SK-N-SH treated with all-trans-retinoic acid at 6 μM for 48 hours (cell line): ENCODE results near the gene ESPNL.

ENCODE experiments used
- ATAC-seq: fragments of 200-7000 bp; cut with Tn5 transposase; 3 replicates; pipeline ENCODE4 v1.9.1; 2020; ENCODE audit warnings: mild to moderate bottlenecking, moderate library complexity
- ARNTL ChIP-seq: fragments of 450-650 bp; formaldehyde crosslinking; IDR thresholded peaks from 2 replicates; pipeline ENCODE4 v1.5.0; 2020; ENCODE audit warnings: low read depth, mild to moderate bottlenecking, moderate library complexity, borderline replicate concordance
- BACH2 ChIP-seq: fragments of 250-450 bp; sonication (Bioruptor Pico); IDR thresholded peaks from 2 replicates; pipeline ENCODE4 v1.9.0; 2021; ENCODE audit warnings: mild to moderate bottlenecking, borderline replicate concordance
- CSDC2 ChIP-seq: fragments of 250-450 bp; sonication (Bioruptor Pico); IDR thresholded peaks from 2 replicates; pipeline ENCODE4 v1.5.0; 2020; ENCODE audit warnings: mild to moderate bottlenecking, moderate library complexity
- GLIS3 ChIP-seq: fragments of 250-450 bp; sonication (Bioruptor Pico); IDR thresholded peaks from 2 replicates; pipeline ENCODE4 v1.5.0; 2020; ENCODE audit warnings: mild to moderate bottlenecking, moderate library complexity
- ISL1 ChIP-seq: fragments of 250-450 bp; sonication (Bioruptor Pico); IDR thresholded peaks from 2 replicates; pipeline ENCODE4 v2.1.2; 2022; ENCODE audit warnings: mild to moderate bottlenecking, moderate library complexity
- OSR1 ChIP-seq: fragments of 250-450 bp; sonication (Bioruptor Pico); IDR thresholded peaks from 2 replicates; pipeline ENCODE4 v1.8.0; 2022; ENCODE audit warnings: moderate library complexity, mild to moderate bottlenecking, inconsistent platforms
- PPARA ChIP-seq: fragments of 250-450 bp; sonication (Bioruptor Pico); IDR thresholded peaks from 2 replicates; pipeline ENCODE4 v1.5.0; 2020; ENCODE audit warnings: mild to moderate bottlenecking, borderline replicate concordance
- RARB ChIP-seq: fragments of 250-450 bp; sonication (Bioruptor Pico); IDR thresholded peaks from 2 replicates; pipeline ENCODE4 v1.8.0; 2021; ENCODE audit warnings: mild to moderate bottlenecking, moderate library complexity
- SNAI2 ChIP-seq: fragments of 250-450 bp; sonication (Bioruptor Pico); IDR thresholded peaks from 2 replicates; pipeline ENCODE4 v1.5.0; 2020; ENCODE audit warnings: mild to moderate bottlenecking, moderate library complexity
- TCF4 ChIP-seq: fragments of 250-450 bp; sonication (Bioruptor Pico); IDR thresholded peaks from 2 replicates; pipeline ENCODE4 v1.8.0; 2021; ENCODE audit warnings: mild to moderate bottlenecking, moderate library complexity, borderline replicate concordance
- TOX ChIP-seq: fragments of 250-450 bp; sonication (Bioruptor Pico); IDR thresholded peaks from 2 replicates; pipeline ENCODE4 v1.8.0; 2021; ENCODE audit warnings: mild to moderate bottlenecking, moderate library complexity, borderline replicate concordance
- ZC3H10 ChIP-seq: fragments of 250-450 bp; sonication (Bioruptor Pico); IDR thresholded peaks from 2 replicates; pipeline ENCODE4 v1.5.1; 2021; ENCODE audit warnings: mild to moderate bottlenecking, moderate library complexity
- ZFP3 ChIP-seq: fragments of 250-450 bp; sonication (Bioruptor Pico); IDR thresholded peaks from 2 replicates; pipeline ENCODE4 v1.5.0; 2020; ENCODE audit warnings: mild to moderate bottlenecking, moderate library complexity
- ZFP30 ChIP-seq: fragments of 450-650 bp; formaldehyde crosslinking; IDR thresholded peaks from 2 replicates; pipeline ENCODE4 v1.5.0; 2022; ENCODE audit warnings: mild to moderate bottlenecking, moderate library complexity
- ZNF565 ChIP-seq: fragments of 450-650 bp; formaldehyde crosslinking; conservative IDR thresholded peaks from 2 replicates; pipeline ENCODE4 v1.5.0; 2020; ENCODE audit warnings: low read depth, mild to moderate bottlenecking, moderate library complexity
- ZNF70 ChIP-seq: fragments of 450-650 bp; formaldehyde crosslinking; IDR thresholded peaks from 2 replicates; pipeline ENCODE4 v1.5.0; 2020; ENCODE audit warnings: mild to moderate bottlenecking, moderate library complexity
- ZNF8 ChIP-seq: fragments of 450-650 bp; formaldehyde crosslinking; IDR thresholded peaks from 2 replicates; pipeline ENCODE4 v1.5.0; 2020; ENCODE audit warnings: mild to moderate bottlenecking, moderate library complexity
- TF ChIP-seq, protein P1 (sequence below): fragments of 250-450 bp; sonication (Bioruptor Pico); IDR thresholded peaks from 2 replicates; pipeline ENCODE4 v1.8.0; 2021; ENCODE audit warnings: low read depth, mild to moderate bottlenecking, moderate library complexity, borderline replicate concordance
- TF ChIP-seq, protein P2 (sequence below): fragments of 250-450 bp; sonication (Bioruptor Pico); IDR thresholded peaks from 2 replicates; pipeline ENCODE4 v1.5.0; 2020; ENCODE audit warnings: mild to moderate bottlenecking, moderate library complexity
- TF ChIP-seq, protein P3 (sequence below): fragments of 250-450 bp; sonication (Bioruptor Pico); IDR thresholded peaks from 2 replicates; pipeline ENCODE4 v1.5.1; 2021; ENCODE audit warnings: mild to moderate bottlenecking, moderate library complexity
- TF ChIP-seq, protein P4 (sequence below): fragments of 250-450 bp; sonication (Bioruptor Pico); IDR thresholded peaks from 2 replicates; pipeline ENCODE4 v1.8.0; 2020; ENCODE audit warnings: mild to moderate bottlenecking, moderate library complexity, borderline replicate concordance
- TF ChIP-seq, protein P5 (sequence below): fragments of 250-450 bp; sonication (Bioruptor Pico); IDR thresholded peaks from 2 replicates; pipeline ENCODE4 v1.5.1; 2020; ENCODE audit warnings: low read depth, mild to moderate bottlenecking, moderate library complexity

Gene ESPNL

DNA sequence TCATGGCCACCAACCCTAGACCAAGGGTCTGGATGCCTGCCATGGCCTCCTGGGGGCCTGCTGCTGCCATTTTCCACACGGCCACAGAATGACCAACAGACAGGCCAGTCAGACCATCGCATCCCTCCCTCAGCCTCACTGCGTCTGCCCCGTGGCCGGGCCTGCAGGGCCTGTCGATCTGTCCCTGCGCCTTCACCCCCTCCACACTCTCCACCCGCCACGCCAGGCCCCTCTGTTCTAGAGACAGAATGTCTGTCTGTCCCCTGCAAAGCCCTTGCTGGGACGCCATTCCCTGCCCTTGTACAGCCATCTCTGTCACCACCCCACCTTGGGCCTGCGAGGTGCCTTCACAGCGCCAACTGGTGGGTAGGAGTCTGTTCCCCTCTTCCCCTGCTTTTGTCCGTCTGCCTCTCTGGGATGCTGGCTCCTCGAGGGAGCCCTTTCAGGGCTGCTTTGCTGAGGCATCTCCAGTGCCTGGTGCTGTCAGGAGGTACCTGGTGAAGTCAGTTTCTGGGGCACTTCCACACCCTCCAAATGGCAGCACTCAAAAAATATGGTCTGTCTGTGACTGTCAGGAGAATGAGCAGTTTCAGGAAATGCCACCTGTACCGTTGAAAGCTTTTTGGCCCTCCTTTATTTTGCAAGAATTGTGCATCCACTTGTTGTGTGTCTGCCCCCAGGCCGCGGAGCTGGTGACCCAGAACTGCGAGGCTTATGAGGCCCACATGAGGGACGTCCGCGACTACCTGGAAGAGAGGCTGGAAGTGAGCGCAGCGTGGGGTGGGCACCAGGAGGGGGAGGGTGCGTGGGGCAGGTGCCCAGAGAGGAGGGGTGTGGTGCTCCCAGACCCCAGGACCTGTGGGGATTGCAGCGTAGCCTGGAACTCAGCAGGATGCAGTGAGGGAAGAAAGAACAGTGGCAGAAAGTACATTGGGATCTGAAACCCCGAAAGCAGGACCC is 6.7 kb upstream of the ESPNL start:
- TF ChIP-seq OSR1 = no peak
- TF ChIP-seq, all 23 proteins: peak for 0
- no peak for ATAC-seq

DNA sequence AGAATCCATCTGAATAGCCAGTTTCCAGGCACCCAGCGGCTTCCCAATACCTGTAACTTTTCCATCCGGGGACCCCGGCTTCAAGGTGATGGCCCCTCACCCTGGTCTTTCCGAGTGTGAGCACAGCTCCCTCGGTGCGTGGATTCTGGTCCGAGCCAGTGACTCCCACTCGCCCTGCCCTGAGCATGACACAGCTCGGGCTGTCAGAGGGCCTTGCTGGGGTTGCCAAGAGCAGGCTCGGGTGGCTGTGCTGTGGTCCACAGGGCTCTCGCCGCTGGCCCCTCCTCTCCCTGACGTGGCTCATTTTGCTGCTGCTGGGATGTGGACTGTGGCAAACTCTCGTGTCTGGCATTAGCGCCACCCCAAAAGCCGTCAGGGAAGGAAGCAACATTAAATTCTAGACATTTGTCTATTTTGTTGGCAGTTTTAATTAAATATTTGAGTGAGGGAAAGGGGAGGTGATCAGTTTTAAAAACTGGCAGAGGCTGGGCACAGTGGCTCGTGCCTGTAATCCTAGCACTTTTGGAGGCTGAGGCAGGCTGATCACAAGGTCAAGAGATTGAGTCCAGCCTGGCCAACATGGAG is 5.6 kb upstream of the ESPNL start:
- ATAC-seq = no peak
- TF ChIP-seq ARNTL (no peak), RARB (CRISPR knock-in tag) (no peak), TOX (CRISPR knock-in tag) (no peak), ISL1 (CRISPR knock-in tag) (no peak), ZFP3 (CRISPR knock-in tag) (no peak), ZNF565 (CRISPR knock-in tag) (no peak), SNAI2 (no peak), BACH2 (CRISPR knock-in tag) (no peak), ZNF70 (no peak), GLIS3 (no peak), TCF4 (CRISPR knock-in tag) (no peak), CSDC2 (CRISPR knock-in tag) (no peak), ZFP30 (CRISPR knock-in tag) (no peak), ZNF8 (CRISPR knock-in tag) (no peak), OSR1 (no peak), PPARA (CRISPR knock-in tag) (no peak)
- TF ChIP-seq, protein P1, sequence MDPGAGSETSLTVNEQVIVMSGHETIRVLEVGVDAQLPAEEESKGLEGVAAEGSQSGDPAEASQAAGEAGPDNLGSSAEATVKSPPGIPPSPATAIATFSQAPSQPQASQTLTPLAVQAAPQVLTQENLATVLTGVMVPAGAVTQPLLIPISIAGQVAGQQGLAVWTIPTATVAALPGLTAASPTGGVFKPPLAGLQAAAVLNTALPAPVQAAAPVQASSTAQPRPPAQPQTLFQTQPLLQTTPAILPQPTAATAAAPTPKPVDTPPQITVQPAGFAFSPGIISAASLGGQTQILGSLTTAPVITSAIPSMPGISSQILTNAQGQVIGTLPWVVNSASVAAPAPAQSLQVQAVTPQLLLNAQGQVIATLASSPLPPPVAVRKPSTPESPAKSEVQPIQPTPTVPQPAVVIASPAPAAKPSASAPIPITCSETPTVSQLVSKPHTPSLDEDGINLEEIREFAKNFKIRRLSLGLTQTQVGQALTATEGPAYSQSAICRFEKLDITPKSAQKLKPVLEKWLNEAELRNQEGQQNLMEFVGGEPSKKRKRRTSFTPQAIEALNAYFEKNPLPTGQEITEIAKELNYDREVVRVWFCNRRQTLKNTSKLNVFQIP (CRISPR knock-in tag) = no peak
- TF ChIP-seq, protein P2, sequence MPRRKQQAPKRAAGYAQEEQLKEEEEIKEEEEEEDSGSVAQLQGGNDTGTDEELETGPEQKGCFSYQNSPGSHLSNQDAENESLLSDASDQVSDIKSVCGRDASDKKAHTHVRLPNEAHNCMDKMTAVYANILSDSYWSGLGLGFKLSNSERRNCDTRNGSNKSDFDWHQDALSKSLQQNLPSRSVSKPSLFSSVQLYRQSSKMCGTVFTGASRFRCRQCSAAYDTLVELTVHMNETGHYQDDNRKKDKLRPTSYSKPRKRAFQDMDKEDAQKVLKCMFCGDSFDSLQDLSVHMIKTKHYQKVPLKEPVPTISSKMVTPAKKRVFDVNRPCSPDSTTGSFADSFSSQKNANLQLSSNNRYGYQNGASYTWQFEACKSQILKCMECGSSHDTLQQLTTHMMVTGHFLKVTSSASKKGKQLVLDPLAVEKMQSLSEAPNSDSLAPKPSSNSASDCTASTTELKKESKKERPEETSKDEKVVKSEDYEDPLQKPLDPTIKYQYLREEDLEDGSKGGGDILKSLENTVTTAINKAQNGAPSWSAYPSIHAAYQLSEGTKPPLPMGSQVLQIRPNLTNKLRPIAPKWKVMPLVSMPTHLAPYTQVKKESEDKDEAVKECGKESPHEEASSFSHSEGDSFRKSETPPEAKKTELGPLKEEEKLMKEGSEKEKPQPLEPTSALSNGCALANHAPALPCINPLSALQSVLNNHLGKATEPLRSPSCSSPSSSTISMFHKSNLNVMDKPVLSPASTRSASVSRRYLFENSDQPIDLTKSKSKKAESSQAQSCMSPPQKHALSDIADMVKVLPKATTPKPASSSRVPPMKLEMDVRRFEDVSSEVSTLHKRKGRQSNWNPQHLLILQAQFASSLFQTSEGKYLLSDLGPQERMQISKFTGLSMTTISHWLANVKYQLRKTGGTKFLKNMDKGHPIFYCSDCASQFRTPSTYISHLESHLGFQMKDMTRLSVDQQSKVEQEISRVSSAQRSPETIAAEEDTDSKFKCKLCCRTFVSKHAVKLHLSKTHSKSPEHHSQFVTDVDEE (CRISPR knock-in tag) = no peak
- TF ChIP-seq, protein P3, sequence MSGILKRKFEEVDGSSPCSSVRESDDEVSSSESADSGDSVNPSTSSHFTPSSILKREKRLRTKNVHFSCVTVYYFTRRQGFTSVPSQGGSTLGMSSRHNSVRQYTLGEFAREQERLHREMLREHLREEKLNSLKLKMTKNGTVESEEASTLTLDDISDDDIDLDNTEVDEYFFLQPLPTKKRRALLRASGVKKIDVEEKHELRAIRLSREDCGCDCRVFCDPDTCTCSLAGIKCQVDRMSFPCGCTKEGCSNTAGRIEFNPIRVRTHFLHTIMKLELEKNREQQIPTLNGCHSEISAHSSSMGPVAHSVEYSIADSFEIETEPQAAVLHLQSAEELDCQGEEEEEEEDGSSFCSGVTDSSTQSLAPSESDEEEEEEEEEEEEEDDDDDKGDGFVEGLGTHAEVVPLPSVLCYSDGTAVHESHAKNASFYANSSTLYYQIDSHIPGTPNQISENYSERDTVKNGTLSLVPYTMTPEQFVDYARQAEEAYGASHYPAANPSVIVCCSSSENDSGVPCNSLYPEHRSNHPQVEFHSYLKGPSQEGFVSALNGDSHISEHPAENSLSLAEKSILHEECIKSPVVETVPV (CRISPR knock-in tag) = no peak
- TF ChIP-seq, protein P4, sequence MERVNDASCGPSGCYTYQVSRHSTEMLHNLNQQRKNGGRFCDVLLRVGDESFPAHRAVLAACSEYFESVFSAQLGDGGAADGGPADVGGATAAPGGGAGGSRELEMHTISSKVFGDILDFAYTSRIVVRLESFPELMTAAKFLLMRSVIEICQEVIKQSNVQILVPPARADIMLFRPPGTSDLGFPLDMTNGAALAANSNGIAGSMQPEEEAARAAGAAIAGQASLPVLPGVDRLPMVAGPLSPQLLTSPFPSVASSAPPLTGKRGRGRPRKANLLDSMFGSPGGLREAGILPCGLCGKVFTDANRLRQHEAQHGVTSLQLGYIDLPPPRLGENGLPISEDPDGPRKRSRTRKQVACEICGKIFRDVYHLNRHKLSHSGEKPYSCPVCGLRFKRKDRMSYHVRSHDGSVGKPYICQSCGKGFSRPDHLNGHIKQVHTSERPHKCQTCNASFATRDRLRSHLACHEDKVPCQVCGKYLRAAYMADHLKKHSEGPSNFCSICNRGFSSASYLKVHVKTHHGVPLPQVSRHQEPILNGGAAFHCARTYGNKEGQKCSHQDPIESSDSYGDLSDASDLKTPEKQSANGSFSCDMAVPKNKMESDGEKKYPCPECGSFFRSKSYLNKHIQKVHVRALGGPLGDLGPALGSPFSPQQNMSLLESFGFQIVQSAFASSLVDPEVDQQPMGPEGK (CRISPR knock-in tag) = no peak

DNA sequence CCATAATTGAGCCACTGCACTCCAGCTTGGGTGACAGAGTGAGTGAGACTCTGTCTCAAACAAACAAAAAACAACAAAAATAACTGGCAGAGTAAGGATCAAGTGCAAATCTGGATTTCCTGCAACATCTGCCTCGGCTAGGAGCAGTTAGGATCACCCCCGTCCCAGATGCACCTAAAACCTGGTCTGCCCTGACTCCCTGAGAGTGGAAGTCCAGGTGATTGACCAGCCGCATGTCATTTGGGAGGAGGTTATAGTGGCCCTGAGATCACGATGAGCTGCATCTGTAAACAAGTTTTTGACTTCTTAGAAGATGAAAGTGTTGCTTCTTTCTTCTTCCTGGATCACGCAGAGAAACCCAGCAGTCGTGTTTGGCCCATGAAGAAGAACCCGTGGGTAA is 5.0 kb upstream of the ESPNL start:
- ATAC-seq = no peak
- TF ChIP-seq ZNF70 (no peak), ISL1 (CRISPR knock-in tag) (no peak), OSR1 (no peak), TCF4 (CRISPR knock-in tag) (no peak), BACH2 (CRISPR knock-in tag) (no peak), ZC3H10 (CRISPR knock-in tag) (no peak), ARNTL (no peak), SNAI2 (no peak), CSDC2 (CRISPR knock-in tag) (no peak)
- TF ChIP-seq, protein P4 (CRISPR knock-in tag) = no peak
- TF ChIP-seq, protein P2 (CRISPR knock-in tag) = no peak
- TF ChIP-seq, protein P5, sequence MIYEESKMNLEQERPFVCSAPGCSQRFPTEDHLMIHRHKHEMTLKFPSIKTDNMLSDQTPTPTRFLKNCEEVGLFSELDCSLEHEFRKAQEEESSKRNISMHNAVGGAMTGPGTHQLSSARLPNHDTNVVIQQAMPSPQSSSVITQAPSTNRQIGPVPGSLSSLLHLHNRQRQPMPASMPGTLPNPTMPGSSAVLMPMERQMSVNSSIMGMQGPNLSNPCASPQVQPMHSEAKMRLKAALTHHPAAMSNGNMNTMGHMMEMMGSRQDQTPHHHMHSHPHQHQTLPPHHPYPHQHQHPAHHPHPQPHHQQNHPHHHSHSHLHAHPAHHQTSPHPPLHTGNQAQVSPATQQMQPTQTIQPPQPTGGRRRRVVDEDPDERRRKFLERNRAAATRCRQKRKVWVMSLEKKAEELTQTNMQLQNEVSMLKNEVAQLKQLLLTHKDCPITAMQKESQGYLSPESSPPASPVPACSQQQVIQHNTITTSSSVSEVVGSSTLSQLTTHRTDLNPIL (CRISPR knock-in tag) = no peak
